OCI-LY1 (cell line): ENCODE measurements around the gene FAM24B.

ENCODE experiments used
- CTCF ChIP-seq: fragments of 200-600 bp; sonication (generic), shearing (Covaris generic); IDR thresholded peaks from 2 replicates; pipeline ENCODE4 v1.5.1; 2017; ENCODE audit warnings: mild to moderate bottlenecking, antibody characterized with exemption, low read length, moderate library complexity, mixed read lengths
- EZH2 ChIP-seq: fragments of 200-600 bp; sonication (generic), shearing (Covaris generic); IDR thresholded peaks from 2 replicates; pipeline ENCODE4 v1.8.0; 2017; ENCODE audit warnings: borderline replicate concordance, mixed run types, mild to moderate bottlenecking, antibody characterized with exemption, low read length, moderate library complexity, mixed read lengths

GRCh38 chr10:122828716-122829255 is 50.6 kb downstream of the FAM24B start:
- TF ChIP-seq EZH2 (no peak), CTCF (no peak)
